ENCODE results near the gene SMIM9. TPM values are rescaled to one million over a fixed set of nuclear protein-coding genes. Genes with fewer than 3 reads are reported as not detected.

SMIM9 gene
- total and polyA plus RNA-seq, 11 donors = 0.29 to 0.32 TPM; not detected in 9

DNA sequence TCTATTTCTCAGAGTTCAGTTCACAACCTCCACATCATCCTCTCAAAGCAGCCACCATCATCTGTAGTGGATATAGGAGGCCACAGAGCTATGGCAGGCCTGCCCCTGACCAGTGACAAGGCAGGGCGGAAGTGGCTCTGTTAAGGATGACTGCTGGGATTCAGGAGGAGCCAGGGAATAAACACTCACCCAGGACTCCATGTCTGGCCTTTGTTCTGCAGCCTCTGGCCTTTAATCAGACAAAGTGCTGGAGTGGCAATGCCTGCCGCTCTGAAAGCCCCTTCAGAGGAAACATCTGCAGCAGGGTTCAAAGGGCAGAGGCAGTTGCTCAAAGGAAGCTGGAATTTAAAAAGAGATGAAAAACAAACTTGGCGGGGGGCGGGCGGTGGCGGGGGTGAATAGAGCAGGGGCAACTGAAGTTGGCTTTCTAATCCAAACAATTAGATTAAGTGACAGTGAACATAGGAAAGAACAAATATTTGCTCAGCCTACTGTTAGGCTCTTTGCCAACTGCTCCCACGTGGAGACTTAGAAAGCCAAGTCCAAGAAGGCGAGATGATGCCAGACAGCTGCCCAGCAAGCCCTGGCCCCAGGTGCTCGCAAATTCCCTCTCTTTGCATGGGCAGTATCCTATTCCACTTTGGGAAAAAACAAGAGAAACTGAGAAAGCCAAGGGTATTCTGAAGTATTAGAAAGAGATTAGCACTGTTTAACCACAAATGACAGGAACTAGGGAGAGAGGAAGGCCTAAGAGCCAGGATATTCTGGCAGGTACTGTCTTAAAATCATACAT lies 34.7 kb downstream of the SMIM9 start:
- 45 to 51% (median 48%) methylated on average over 9 of the region's 9 CpGs for WGBS, 4 donors
- DNase-seq = no peak
- H3K27me3 ChIP-seq = peaks cover 0 to 5% (median 0%) of the 10 kb centered on the region in 9 donors
- peak in 3 of 4 donors; percentile 35 to 39 (median 35) for ATAC-seq
- intact Hi-C loops (cut with DNase I) = no loop called here
- no peak for TF ChIP-seq POLR2A (IDR thresholded peaks at IDR 0.05)
- TF ChIP-seq, protein P1, sequence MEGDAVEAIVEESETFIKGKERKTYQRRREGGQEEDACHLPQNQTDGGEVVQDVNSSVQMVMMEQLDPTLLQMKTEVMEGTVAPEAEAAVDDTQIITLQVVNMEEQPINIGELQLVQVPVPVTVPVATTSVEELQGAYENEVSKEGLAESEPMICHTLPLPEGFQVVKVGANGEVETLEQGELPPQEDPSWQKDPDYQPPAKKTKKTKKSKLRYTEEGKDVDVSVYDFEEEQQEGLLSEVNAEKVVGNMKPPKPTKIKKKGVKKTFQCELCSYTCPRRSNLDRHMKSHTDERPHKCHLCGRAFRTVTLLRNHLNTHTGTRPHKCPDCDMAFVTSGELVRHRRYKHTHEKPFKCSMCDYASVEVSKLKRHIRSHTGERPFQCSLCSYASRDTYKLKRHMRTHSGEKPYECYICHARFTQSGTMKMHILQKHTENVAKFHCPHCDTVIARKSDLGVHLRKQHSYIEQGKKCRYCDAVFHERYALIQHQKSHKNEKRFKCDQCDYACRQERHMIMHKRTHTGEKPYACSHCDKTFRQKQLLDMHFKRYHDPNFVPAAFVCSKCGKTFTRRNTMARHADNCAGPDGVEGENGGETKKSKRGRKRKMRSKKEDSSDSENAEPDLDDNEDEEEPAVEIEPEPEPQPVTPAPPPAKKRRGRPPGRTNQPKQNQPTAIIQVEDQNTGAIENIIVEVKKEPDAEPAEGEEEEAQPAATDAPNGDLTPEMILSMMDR (IDR thresholded peaks at IDR 0.05) = no peak
- peaks cover 0 to 21% (median 8%) of the 10 kb centered on the region in 12 donors for H3K4me1 ChIP-seq
- H3K27ac ChIP-seq = peak overlapping the region in 6 of 12 donors; percentile 0 to 88 (median 42)
- no peaks in the 10 kb centered on the region for H3K9me3 ChIP-seq
- H3K36me3 ChIP-seq = no peaks in the 10 kb centered on the region
- no peak overlapping the region for H3K4me3 ChIP-seq

DNA sequence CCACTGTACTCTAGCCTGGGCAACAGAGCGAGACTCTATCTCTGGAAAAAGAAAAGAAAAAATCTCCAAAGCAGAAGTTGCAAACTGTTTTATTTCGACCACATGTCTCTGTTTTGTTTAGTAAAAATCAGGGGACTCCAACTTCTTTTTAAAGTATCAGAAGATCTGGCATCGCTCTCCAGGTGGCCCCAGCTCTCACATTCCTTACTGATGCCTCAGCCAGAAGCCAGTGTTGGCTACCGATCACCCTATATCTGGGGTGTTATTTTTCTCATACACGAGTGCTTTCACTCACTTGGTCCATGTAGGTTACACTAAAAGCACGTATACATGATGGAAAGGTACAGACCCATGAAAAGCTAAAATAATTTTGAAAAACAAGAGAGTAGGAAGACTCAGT lies 37.5 kb downstream of the SMIM9 start:
- H3K27ac ChIP-seq = no peak overlapping the region
- TF ChIP-seq, protein P1 (IDR thresholded peaks at IDR 0.05) = no peak
- TF ChIP-seq POLR2A (IDR thresholded peaks at IDR 0.05) = no peak
- WGBS, 4 donors = 62 to 80% (median 70%) methylated on average over 6 of the region's 6 CpGs
- H3K9me3 ChIP-seq = no peaks in the 10 kb centered on the region
- intact Hi-C loops (cut with DNase I) = no loop called here
- H3K4me1 ChIP-seq = peaks cover 0 to 21% (median 8%) of the 10 kb centered on the region in 12 donors
- ATAC-seq = no peak
- H3K4me3 ChIP-seq = no peak overlapping the region
- DNase-seq = no peak
- no peaks in the 10 kb centered on the region for H3K27me3 ChIP-seq
- H3K36me3 ChIP-seq = no peaks in the 10 kb centered on the region

DNA sequence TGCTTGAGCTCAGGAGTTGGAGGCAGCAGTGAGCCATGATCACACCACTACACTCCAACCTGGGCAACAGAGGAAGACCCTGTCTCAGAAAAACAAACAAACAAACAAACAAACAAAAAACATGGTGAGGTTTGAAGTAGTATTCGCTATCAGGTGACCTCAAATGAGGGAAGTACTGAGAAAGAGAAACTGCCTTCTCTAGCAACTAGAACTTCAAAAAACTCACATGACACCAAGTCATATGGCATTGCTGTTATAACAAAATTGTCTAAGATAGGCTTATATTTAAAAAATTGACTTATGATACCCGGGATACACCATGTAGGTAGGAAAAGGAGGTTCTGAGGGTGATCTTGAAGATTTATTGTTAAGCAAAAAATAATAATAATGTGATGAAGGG lies 39.4 kb downstream of the SMIM9 start:
- H3K4me3 ChIP-seq = no peak overlapping the region
- 63 to 91% (median 77%) methylated on average over 2 of the region's 2 CpGs for WGBS, 4 donors
- DNase-seq (no peak), ATAC-seq (no peak)
- no peaks in the 10 kb centered on the region for H3K27me3 ChIP-seq
- peaks cover 0 to 14% (median 3%) of the 10 kb centered on the region in 12 donors for H3K4me1 ChIP-seq
- intact Hi-C loops (cut with DNase I) = no loop called here
- no peaks in the 10 kb centered on the region for H3K9me3 ChIP-seq
- peak overlapping the region in 1 of 12 donors; percentile 57 for H3K27ac ChIP-seq
- TF ChIP-seq, protein P1 (IDR thresholded peaks at IDR 0.05) = no peak
- no peak for TF ChIP-seq POLR2A (IDR thresholded peaks at IDR 0.05)
- H3K36me3 ChIP-seq = peaks cover 0 to under 1% (median 0%) of the 10 kb centered on the region in 9 donors

DNA sequence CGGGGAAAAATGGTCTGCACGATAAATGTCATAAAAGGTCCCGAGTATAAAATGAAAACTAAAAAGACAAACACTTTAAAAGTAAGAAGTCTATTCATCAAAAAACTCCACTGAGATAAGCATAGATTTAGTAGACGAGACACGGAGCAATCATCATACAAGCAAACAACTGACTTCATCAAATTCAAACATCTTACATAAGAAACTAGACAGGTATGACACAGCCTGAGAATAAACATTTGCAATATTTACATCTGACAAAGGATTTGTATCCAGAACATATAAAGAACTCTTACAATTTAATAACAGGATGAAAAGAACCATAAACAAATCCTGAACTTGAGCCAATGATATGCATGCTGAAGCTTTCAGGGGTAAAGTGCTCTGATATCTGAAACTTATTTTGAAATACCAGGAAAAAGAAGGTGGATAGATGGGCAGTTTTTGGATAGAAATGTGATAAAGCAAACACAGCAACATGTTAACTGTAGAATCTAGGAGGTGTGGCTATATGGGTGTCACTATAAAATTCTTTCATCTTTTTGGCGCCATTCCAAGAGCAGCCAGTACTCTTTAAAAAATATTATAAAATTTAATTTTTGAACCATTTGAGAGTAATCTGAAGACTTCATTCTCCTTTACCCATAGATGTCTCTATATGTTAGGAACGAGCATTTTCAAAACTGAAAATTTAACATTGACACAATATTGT lies 41.2 kb downstream of the SMIM9 start:
- WGBS, 4 donors = 81 to 94% (median 88%) methylated on average over 7 of the region's 7 CpGs
- DNase-seq = no peak
- intact Hi-C loops (cut with DNase I) = no loop called here

More for the DNA sequence above, 41.2 kb downstream of the SMIM9 start:
- no peak overlapping the region for H3K4me3 ChIP-seq
- TF ChIP-seq, protein P1 (IDR thresholded peaks at IDR 0.05) = no peak
- no peak for TF ChIP-seq POLR2A (IDR thresholded peaks at IDR 0.05)
- no peak overlapping the region for H3K27ac ChIP-seq
- ATAC-seq = no peak
- H3K4me1 ChIP-seq = no peaks in the 10 kb centered on the region
- no peaks in the 10 kb centered on the region for H3K27me3 ChIP-seq
- peaks cover 0 to 10% (median 0%) of the 10 kb centered on the region in 9 donors for H3K36me3 ChIP-seq
- H3K9me3 ChIP-seq = no peaks in the 10 kb centered on the region
